ENCODE results near the gene ANO10. TPM values are rescaled to one million over a fixed set of nuclear protein-coding genes. Genes with fewer than 3 reads are reported as not detected.

The ANO10 gene
- total RNA-seq, 1 experiment from 2014 or later: 23.7 TPM

DNA sequence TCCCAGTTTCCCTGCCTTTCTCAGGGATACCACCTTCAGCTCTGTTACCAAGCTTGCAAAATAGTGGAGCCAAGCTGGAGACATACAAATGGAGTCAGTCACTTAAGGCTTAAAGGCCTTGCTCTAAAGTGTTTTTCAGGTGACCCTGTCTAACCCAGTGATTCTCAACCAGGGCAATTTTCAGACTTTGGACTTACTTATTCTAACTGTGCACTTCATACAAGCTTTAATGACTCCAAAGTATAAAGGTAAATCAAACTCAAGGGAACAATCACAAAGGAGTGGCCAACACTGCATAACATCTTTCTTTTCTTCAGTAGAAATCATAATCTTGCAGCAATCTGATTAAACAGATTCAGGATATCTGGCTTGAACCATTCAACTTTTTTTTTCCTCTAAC is 9.4 kb downstream of the ANO10 start:
- no peaks in the 10 kb centered on the region for H3K27me3 ChIP-seq (ENCODE audit: low read length)
- ATAC-seq (no peak), DNase-seq (no peak)
- no peaks in the 10 kb centered on the region for H3K9me3 ChIP-seq (ENCODE audit: low read length)
- BruUV-seq (replicated peaks): no TSS peak
- intact Hi-C loops (cut with micrococcal nuclease): no loop called here
- no peak overlapping the region for H3K9ac ChIP-seq (ENCODE audit: low read length)
- no peak overlapping the region for H3K4me2 ChIP-seq (ENCODE audit: low read length)
- no peaks in the 10 kb centered on the region for H3F3A ChIP-seq (ENCODE audit: low read length, unreplicated experiment)
- ChIA-PET CTCF (no interaction called here), POLR2A (ENCODE audit: unreplicated experiment) (no interaction called here)
- H4K20me1 ChIP-seq (ENCODE audit: low read length): no peaks in the 10 kb centered on the region
- no peaks in the 10 kb centered on the region for H3K9me2 ChIP-seq (replicated peaks; ENCODE audit: low read length)
- no peak overlapping the region for H3K4me3 ChIP-seq (ENCODE audit: low read length)
- H3K27ac ChIP-seq (ENCODE audit: low read length): no peak overlapping the region
- H3K36me3 ChIP-seq (ENCODE audit: low read depth, low read length): no peaks in the 10 kb centered on the region
- H3K79me2 ChIP-seq (ENCODE audit: low read length): no peaks in the 10 kb centered on the region
- TF ChIP-seq EZH2phosphoT487 (IDR thresholded peaks at IDR 0.05; ENCODE audit: borderline replicate concordance, low read length) (no peak), EZH2 (IDR thresholded peaks at IDR 0.05; ENCODE audit: low read length, unreplicated experiment) (no peak)
- TF ChIP-seq, protein P1, sequence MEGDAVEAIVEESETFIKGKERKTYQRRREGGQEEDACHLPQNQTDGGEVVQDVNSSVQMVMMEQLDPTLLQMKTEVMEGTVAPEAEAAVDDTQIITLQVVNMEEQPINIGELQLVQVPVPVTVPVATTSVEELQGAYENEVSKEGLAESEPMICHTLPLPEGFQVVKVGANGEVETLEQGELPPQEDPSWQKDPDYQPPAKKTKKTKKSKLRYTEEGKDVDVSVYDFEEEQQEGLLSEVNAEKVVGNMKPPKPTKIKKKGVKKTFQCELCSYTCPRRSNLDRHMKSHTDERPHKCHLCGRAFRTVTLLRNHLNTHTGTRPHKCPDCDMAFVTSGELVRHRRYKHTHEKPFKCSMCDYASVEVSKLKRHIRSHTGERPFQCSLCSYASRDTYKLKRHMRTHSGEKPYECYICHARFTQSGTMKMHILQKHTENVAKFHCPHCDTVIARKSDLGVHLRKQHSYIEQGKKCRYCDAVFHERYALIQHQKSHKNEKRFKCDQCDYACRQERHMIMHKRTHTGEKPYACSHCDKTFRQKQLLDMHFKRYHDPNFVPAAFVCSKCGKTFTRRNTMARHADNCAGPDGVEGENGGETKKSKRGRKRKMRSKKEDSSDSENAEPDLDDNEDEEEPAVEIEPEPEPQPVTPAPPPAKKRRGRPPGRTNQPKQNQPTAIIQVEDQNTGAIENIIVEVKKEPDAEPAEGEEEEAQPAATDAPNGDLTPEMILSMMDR (conservative IDR thresholded peaks at IDR 0.05; ENCODE audit: low read depth, low read length): no peak
- no peak overlapping the region for H2AFZ ChIP-seq (ENCODE audit: low read length)
- H3K4me1 ChIP-seq (ENCODE audit: insufficient read depth, low read length): no peaks in the 10 kb centered on the region

DNA sequence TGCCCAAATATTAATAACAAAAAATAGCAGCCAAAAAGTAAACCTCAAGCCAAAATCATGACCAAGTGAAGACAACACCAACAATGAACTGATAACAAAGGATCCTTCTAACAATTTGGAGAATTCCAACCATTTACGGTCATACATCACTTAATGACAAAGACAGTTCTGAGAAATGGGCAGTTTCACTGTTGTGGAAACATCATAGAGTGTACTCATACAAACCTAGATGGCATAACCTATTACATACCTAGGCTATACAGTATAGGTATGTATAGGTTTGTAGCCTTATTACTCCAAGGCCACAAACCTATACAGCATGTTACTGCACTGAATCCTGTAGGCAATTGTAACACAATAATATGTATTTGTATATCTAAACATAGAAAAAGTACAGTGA is 12.4 kb downstream of the ANO10 start:
- H3K4me1 ChIP-seq (ENCODE audit: insufficient read depth, low read length): no peaks in the 10 kb centered on the region
- POLR2A ChIA-PET (ENCODE audit: unreplicated experiment): no interaction called here
- H3K9ac ChIP-seq (ENCODE audit: low read length): no peak overlapping the region
- peaks cover 4% of the 10 kb centered on the region; the same call in 1 of the 2 replicates for H3K36me3 ChIP-seq (ENCODE audit: low read depth, low read length)
- no peaks in the 10 kb centered on the region for H3K9me3 ChIP-seq (ENCODE audit: low read length)
- no peak overlapping the region for H3K4me3 ChIP-seq (ENCODE audit: low read length)
- H3K79me2 ChIP-seq (ENCODE audit: low read length): no peaks in the 10 kb centered on the region
- H3K27me3 ChIP-seq (ENCODE audit: low read length): no peaks in the 10 kb centered on the region
- no peaks in the 10 kb centered on the region for H3F3A ChIP-seq (ENCODE audit: low read length, unreplicated experiment)
- TF ChIP-seq EZH2 (IDR thresholded peaks at IDR 0.05; ENCODE audit: low read length, unreplicated experiment): no peak
- no peak for TF ChIP-seq EZH2phosphoT487 (IDR thresholded peaks at IDR 0.05; ENCODE audit: borderline replicate concordance, low read length)
- TF ChIP-seq, protein P1 (conservative IDR thresholded peaks at IDR 0.05; ENCODE audit: low read depth, low read length): no peak
- DNase-seq: no peak
- H3K4me2 ChIP-seq (ENCODE audit: low read length): no peak overlapping the region
- no peak overlapping the region for H3K27ac ChIP-seq (ENCODE audit: low read length)
- BruUV-seq (replicated peaks): no TSS peak
- no peaks in the 10 kb centered on the region for H4K20me1 ChIP-seq (ENCODE audit: low read length)
- no peak for ATAC-seq
- intact Hi-C loops (cut with micrococcal nuclease): no loop called here
- CTCF ChIA-PET: no interaction called here
- H2AFZ ChIP-seq (ENCODE audit: low read length): no peak overlapping the region
- H3K9me2 ChIP-seq (replicated peaks; ENCODE audit: low read length): no peaks in the 10 kb centered on the region

DNA sequence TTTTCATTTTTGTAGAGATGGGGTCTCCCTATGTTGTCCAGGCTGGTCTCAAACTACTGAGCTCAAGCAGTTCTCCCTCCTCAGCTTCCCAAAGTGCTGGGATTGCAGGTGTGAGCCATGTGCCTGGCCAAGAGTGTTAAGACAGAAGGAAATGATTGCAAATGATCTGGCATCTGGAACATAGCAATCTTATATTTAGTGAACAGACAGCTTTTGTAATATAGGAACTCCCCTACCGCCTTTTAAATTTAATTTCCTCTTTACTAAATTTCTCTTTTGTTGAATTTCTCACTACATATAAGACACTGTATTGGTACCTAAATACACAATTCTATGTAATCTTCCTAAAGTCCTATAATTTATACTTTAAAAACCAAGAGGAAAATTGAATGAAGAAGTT is 13.1 kb downstream of the ANO10 start:
- H3K4me2 ChIP-seq (ENCODE audit: low read length): no peak overlapping the region
- no TSS peak for BruUV-seq (replicated peaks)
- no peak overlapping the region for H3K9ac ChIP-seq (ENCODE audit: low read length)
- no peaks in the 10 kb centered on the region for H4K20me1 ChIP-seq (ENCODE audit: low read length)
- no peaks in the 10 kb centered on the region for H3K9me2 ChIP-seq (replicated peaks; ENCODE audit: low read length)
- ChIA-PET POLR2A (ENCODE audit: unreplicated experiment) (no interaction called here), CTCF (no interaction called here)
- DNase-seq (no peak), ATAC-seq (no peak)
- no peaks in the 10 kb centered on the region for H3F3A ChIP-seq (ENCODE audit: low read length, unreplicated experiment)
- H3K36me3 ChIP-seq (ENCODE audit: low read depth, low read length): peaks cover 4% of the 10 kb centered on the region
- H3K27me3 ChIP-seq (ENCODE audit: low read length): no peaks in the 10 kb centered on the region
- no peak for TF ChIP-seq EZH2phosphoT487 (IDR thresholded peaks at IDR 0.05; ENCODE audit: borderline replicate concordance, low read length)
- TF ChIP-seq, protein P1 (conservative IDR thresholded peaks at IDR 0.05; ENCODE audit: low read depth, low read length): no peak
- no peak overlapping the region for H3K4me3 ChIP-seq (ENCODE audit: low read length)
- intact Hi-C loops (cut with micrococcal nuclease): no loop called here
- H3K4me1 ChIP-seq (ENCODE audit: insufficient read depth, low read length): no peaks in the 10 kb centered on the region
- H3K9me3 ChIP-seq (ENCODE audit: low read length): no peaks in the 10 kb centered on the region
- H3K79me2 ChIP-seq (ENCODE audit: low read length): no peaks in the 10 kb centered on the region
- H2AFZ ChIP-seq (ENCODE audit: low read length): no peak overlapping the region
- H3K27ac ChIP-seq (ENCODE audit: low read length): no peak overlapping the region
